Activated CD8-positive, alpha-beta T cell treated with anti-CD3 and anti-CD28 coated beads, Interleukin-2, amount 10 ng/mL, durations not matched to agents 7 days and 5 days (primary cell): ENCODE data around the gene EHBP1. TPM values are rescaled to one million over a fixed set of nuclear protein-coding genes. Genes with fewer than 3 reads are reported as not detected.
A peak's percentile ranks its signal among the peaks of the same experiment; 100 is the strongest.

Experiments
- ATAC-seq: fragments of 150-1000 bp; cut with Tn5 transposase; one replicate; pipeline ENCODE4 v1.10.0; 2021; ENCODE audit warnings: moderate library complexity
- CTCF ChIA-PET: fragments of 350-600 bp; sonication (Branson Sonifier 250); formaldehyde crosslinking; loops from one replicate; lab custom pipeline; 2021; ENCODE audit warnings: antibody characterized with exemption; lab: Charles Lee
- POLR2A ChIA-PET: fragments of 350-600 bp; sonication (Branson Sonifier 250); formaldehyde crosslinking; loops from one replicate; lab custom pipeline; 2021; ENCODE audit warnings: antibody characterized with exemption; lab: Charles Lee
- DNase-seq: peaks from one replicate; pipeline ENCODE4 v3.0.0-alpha.2; 2020
- H3K27ac Mint-ChIP-seq: one replicate; pipeline ENCODE4 v1.8.0; 2021; ENCODE audit warnings: mild to moderate bottlenecking, mixed read lengths
- H3K27me3 Mint-ChIP-seq: one replicate; pipeline ENCODE4 v1.8.0; 2021; ENCODE audit warnings: low read depth, mixed read lengths
- H3K36me3 Mint-ChIP-seq: one replicate; pipeline ENCODE4 v1.8.0; 2021; ENCODE audit warnings: low read depth, mixed read lengths
- H3K4me1 Mint-ChIP-seq: one replicate; pipeline ENCODE4 v1.8.0; 2021; ENCODE audit warnings: low read depth, mixed read lengths
- H3K4me3 Mint-ChIP-seq: one replicate; pipeline ENCODE4 v1.8.0; 2021; ENCODE audit warnings: mild to moderate bottlenecking, mixed read lengths
- H3K9me3 Mint-ChIP-seq: one replicate; pipeline ENCODE4 v1.8.0; 2022; ENCODE audit warnings: mixed read lengths; ENCODE audit not compliant: insufficient read depth
- total RNA-seq, 2 experiments: library from RNA; stranded (reverse); gene quantifications; one replicate each; pipeline ENCODE4 v1.2.3, GENCODE V29; 2021

Gene EHBP1
- total RNA-seq, 2 experiments from 2014 or later, result 23.4 to 26.3 TPM

GRCh38 chr2:62794791-62795190 is 89.3 kb downstream of the EHBP1 start:
- POLR2A ChIA-PET, result no interaction called here
- DNase-seq (no peak), ATAC-seq (no peak)
- Mint-ChIP-seq H3K4me3 (no peak overlapping the region), H3K4me1 (no peaks in the 10 kb centered on the region), H3K9me3 (no peaks in the 10 kb centered on the region), H3K27ac (no peak overlapping the region), H3K36me3 (no peaks in the 10 kb centered on the region), H3K27me3 (no peaks in the 10 kb centered on the region)
- CTCF ChIA-PET, result no interaction called here

DNA sequence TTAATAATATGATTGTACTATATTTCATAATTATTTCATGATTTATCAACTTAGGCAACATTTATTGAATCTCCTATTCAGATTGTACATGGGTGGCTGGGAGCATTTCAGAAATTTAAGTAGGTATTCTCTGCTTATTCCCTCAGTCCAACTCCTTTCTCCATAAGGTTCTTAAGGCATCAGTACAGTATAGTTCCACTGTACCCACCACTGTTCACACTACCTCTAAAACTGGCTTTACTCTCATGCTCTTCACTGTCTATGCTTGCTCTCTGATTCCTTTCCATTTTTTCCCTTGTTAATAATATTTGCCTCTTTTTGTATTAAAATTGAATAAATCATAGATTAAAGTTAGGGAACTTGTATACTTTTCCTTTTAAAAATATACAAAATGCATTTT is 89.8 kb downstream of the EHBP1 start:
- POLR2A ChIA-PET, result no interaction called here
- Mint-ChIP-seq H3K4me1 (peaks cover 4% of the 10 kb centered on the region), H3K27ac (no peak overlapping the region), H3K9me3 (no peaks in the 10 kb centered on the region), H3K4me3 (no peak overlapping the region), H3K36me3 (no peaks in the 10 kb centered on the region), H3K27me3 (no peaks in the 10 kb centered on the region)
- DNase-seq (no peak), ATAC-seq (no peak)
- CTCF ChIA-PET, result interaction anchor here (1.7 kb wide), 1 partner anchor 8 kb away, joined by 6 read pairs; no protein-coding TSS in a partner anchor

GRCh38 chr2:62797107-62797506 is 91.6 kb downstream of the EHBP1 start:
- POLR2A ChIA-PET, result no interaction called here
- no peak for ATAC-seq
- H3K27me3 Mint-ChIP-seq, result no peaks in the 10 kb centered on the region
- H3K36me3 Mint-ChIP-seq, result no peaks in the 10 kb centered on the region
- peaks cover 17% of the 10 kb centered on the region for H3K4me1 Mint-ChIP-seq
- H3K9me3 Mint-ChIP-seq, result no peaks in the 10 kb centered on the region
- no peak overlapping the region for H3K4me3 Mint-ChIP-seq
- DNase-seq, result no peak
- CTCF ChIA-PET, result interaction anchor here (0.9 to 2.2 kb wide), 4 partner anchors 9 to 340 kb away, joined by 3 to 6 read pairs (median 4); no protein-coding TSS in a partner anchor
- H3K27ac Mint-ChIP-seq, result no peak overlapping the region

- CTCF ChIA-PET, result interaction anchor here (1.9 kb wide), 1 partner anchor 13 kb away, joined by 6 read pairs; no protein-coding TSS in a partner anchor
- no peaks in the 10 kb centered on the region for H3K9me3 Mint-ChIP-seq
- no peak overlapping the region for H3K27ac Mint-ChIP-seq
Observed at GRCh38 chr2:62800618-62801017, 95.1 kb downstream of the EHBP1 start.

GRCh38 chr2:62801110-62801509 is 95.6 kb downstream of the EHBP1 start:
- Mint-ChIP-seq H3K4me3 (peak overlapping the region; percentile 25), H3K36me3 (peaks cover 2% of the 10 kb centered on the region), H3K27me3 (no peaks in the 10 kb centered on the region), H3K27ac (no peak overlapping the region), H3K4me1 (peaks cover 20% of the 10 kb centered on the region), H3K9me3 (no peaks in the 10 kb centered on the region)
- POLR2A ChIA-PET, result no interaction called here
- ATAC-seq (no peak), DNase-seq (no peak)
- CTCF ChIA-PET, result interaction anchor here (1.9 kb wide), 1 partner anchor 13 kb away, joined by 6 read pairs; no protein-coding TSS in a partner anchor

More at GRCh38 chr2:62800618-62801017, 95.1 kb downstream of the EHBP1 start:
- no peaks in the 10 kb centered on the region for H3K27me3 Mint-ChIP-seq
- H3K4me3 Mint-ChIP-seq, result no peak overlapping the region
- peak; percentile 23 for ATAC-seq
- H3K4me1 Mint-ChIP-seq, result peaks cover 20% of the 10 kb centered on the region
- no peak for DNase-seq
- H3K36me3 Mint-ChIP-seq, result peaks cover 2% of the 10 kb centered on the region
- POLR2A ChIA-PET, result no interaction called here

- peak overlapping the region; percentile 39 for H3K4me3 Mint-ChIP-seq
- H3K27me3 Mint-ChIP-seq, result no peaks in the 10 kb centered on the region
- ATAC-seq (peak; percentile 63), DNase-seq (no peak)
- H3K27ac Mint-ChIP-seq, result peak overlapping the region; percentile 23
- peaks cover 5% of the 10 kb centered on the region for H3K36me3 Mint-ChIP-seq
- H3K9me3 Mint-ChIP-seq, result peaks cover 6% of the 10 kb centered on the region
- CTCF ChIA-PET, result interaction anchor here (0.7 to 1.9 kb wide), 2 partner anchors 14 to 1161 kb away, joined by 3 to 6 read pairs; no protein-coding TSS in a partner anchor
- H3K4me1 Mint-ChIP-seq, result peaks cover 20% of the 10 kb centered on the region
- POLR2A ChIA-PET, result no interaction called here
Observed at GRCh38 chr2:62801814-62802523, 96.5 kb downstream of the EHBP1 start.

DNA sequence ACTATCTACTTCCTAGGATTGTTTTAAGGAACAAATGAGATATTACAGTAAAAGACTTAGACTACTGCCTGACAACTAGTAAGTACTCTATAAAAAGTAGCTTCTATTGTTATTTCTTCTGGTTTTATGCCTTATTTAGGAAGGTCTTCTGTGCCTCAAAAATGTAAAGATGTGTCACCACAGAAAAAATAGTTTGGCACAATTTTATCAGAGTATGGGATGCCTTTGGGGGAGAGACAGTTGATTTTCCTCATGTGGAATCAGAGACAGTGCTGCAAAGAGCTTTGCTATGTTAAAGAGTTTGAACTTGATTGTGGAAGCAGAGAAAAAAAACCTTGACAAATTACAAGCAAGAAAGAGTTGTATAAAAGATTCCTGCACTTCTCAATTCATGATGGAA is 98.4 kb downstream of the EHBP1 start:
- CTCF ChIA-PET, result interaction anchor here (1.5 kb wide), 1 partner anchor 9 kb away, joined by 3 read pairs; no protein-coding TSS in a partner anchor
- H3K9me3 Mint-ChIP-seq, result peaks cover 10% of the 10 kb centered on the region

GRCh38 chr2:62806231-62806630 is 100.7 kb downstream of the EHBP1 start:
- DNase-seq (no peak), ATAC-seq (no peak)
- Mint-ChIP-seq H3K4me3 (no peak overlapping the region), H3K36me3 (peaks cover 16% of the 10 kb centered on the region), H3K27me3 (no peaks in the 10 kb centered on the region), H3K9me3 (peaks cover 10% of the 10 kb centered on the region), H3K4me1 (peaks cover 14% of the 10 kb centered on the region), H3K27ac (no peak overlapping the region)
- ChIA-PET POLR2A (no interaction called here), CTCF (no interaction called here)

More for the DNA sequence above, 98.4 kb downstream of the EHBP1 start:
- peaks cover 25% of the 10 kb centered on the region for H3K4me1 Mint-ChIP-seq
- DNase-seq, result no peak
- no peak overlapping the region for H3K4me3 Mint-ChIP-seq
- ATAC-seq, result no peak
- H3K27me3 Mint-ChIP-seq, result no peaks in the 10 kb centered on the region
- no peak overlapping the region for H3K27ac Mint-ChIP-seq
- H3K36me3 Mint-ChIP-seq, result peaks cover 16% of the 10 kb centered on the region
- POLR2A ChIA-PET, result no interaction called here

GRCh38 chr2:62808554-62808953 is 103.0 kb downstream of the EHBP1 start:
- Mint-ChIP-seq H3K27me3 (no peaks in the 10 kb centered on the region), H3K4me1 (peaks cover 6% of the 10 kb centered on the region), H3K4me3 (no peak overlapping the region), H3K36me3 (peaks cover 14% of the 10 kb centered on the region), H3K27ac (no peak overlapping the region), H3K9me3 (peaks cover 10% of the 10 kb centered on the region)
- ChIA-PET POLR2A (no interaction called here), CTCF (no interaction called here)
- no peak for ATAC-seq
- DNase-seq, result no peak

GRCh38 chr2:62811086-62811485 is 105.6 kb downstream of the EHBP1 start:
- Mint-ChIP-seq H3K27me3 (no peaks in the 10 kb centered on the region), H3K4me3 (no peak overlapping the region), H3K36me3 (peaks cover 14% of the 10 kb centered on the region), H3K27ac (no peak overlapping the region), H3K4me1 (peaks cover 11% of the 10 kb centered on the region), H3K9me3 (peaks cover 10% of the 10 kb centered on the region)
- ATAC-seq (no peak), DNase-seq (no peak)
- CTCF ChIA-PET, result no interaction called here
- POLR2A ChIA-PET, result no interaction called here

DNA sequence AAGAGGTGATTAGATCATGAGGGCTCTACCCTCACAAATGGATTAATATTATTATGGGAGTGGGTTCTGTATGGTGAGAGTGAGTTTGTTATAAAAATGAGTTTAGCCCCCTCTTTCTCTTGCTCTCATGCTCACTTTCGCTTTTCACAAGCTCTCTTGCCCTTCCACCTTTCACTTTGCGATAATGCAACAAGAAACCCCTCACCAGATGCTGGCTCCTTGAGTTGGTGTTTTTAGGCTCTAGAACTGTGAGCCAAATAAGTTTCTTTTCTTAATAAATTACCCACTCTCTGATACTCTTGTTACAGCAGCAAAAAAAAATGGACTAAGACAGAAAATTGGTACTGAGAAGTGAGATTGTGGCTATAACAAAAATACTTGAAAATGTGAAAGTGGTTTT is 106.5 kb downstream of the EHBP1 start:
- Mint-ChIP-seq H3K4me1 (peaks cover 11% of the 10 kb centered on the region), H3K9me3 (peaks cover 4% of the 10 kb centered on the region), H3K4me3 (no peak overlapping the region), H3K27me3 (no peaks in the 10 kb centered on the region), H3K27ac (no peak overlapping the region), H3K36me3 (peaks cover 10% of the 10 kb centered on the region)
- ChIA-PET CTCF (no interaction called here), POLR2A (no interaction called here)
- no peak for ATAC-seq
- no peak for DNase-seq
